GM21786 (cell line): ENCODE measurements around the gene TST.

Source experiments
- ATAC-seq: cut with Tn5 transposase; IDR thresholded peaks from one replicate; pipeline ENCODE4 v1.9.1; 2021; ENCODE audit not compliant: unreplicated experiment

Gene TST

GRCh38 chr22:37019309-37020191 lies at the start of gene TST, which contains the start of gene MPST:
TSS of gene TST (minus strand) at chr22:37019447. CDS start at chr22:37018732, 715 bp downstream.
TSS of gene MPST (plus strand) at chr22:37019742. CDS start at chr22:37019837, 95 bp downstream.
- no peak for ATAC-seq

GRCh38 chr22:37068859-37069258 lies 49.6 kb upstream of the TST start:
- ATAC-seq = no peak

GRCh38 chr22:37067428-37067827 lies 48.2 kb upstream of the TST start:
- ATAC-seq = no peak

GRCh38 chr22:37065961-37066360 lies 46.7 kb upstream of the TST start:
- ATAC-seq = no peak

- no peak for ATAC-seq
Observed at GRCh38 chr22:37065180-37065579, 45.9 kb upstream of the TST start.

GRCh38 chr22:37064553-37064952 lies 45.3 kb upstream of the TST start:
- ATAC-seq = no peak

GRCh38 chr22:37063431-37064420 lies 44.5 kb upstream of the TST start:
- ATAC-seq = no peak

- no peak for ATAC-seq
Observed at GRCh38 chr22:37062702-37063381, 43.6 kb upstream of the TST start.

GRCh38 chr22:37062376-37062675 lies 43.1 kb upstream of the TST start:
- ATAC-seq = no peak

- ATAC-seq = no peak
Observed at GRCh38 chr22:37061611-37062375, 42.5 kb upstream of the TST start.

- no peak for ATAC-seq
Observed at GRCh38 chr22:37060801-37061610, 41.8 kb upstream of the TST start.

GRCh38 chr22:37059876-37060449 lies 40.7 kb upstream of the TST start:
- no peak for ATAC-seq

- no peak for ATAC-seq
Observed at GRCh38 chr22:37058917-37059701, 39.9 kb upstream of the TST start.

- ATAC-seq = no peak
Observed at GRCh38 chr22:37057796-37058510, 38.7 kb upstream of the TST start.

GRCh38 chr22:37057226-37057625 lies 38.0 kb upstream of the TST start:
- no peak for ATAC-seq

- no peak for ATAC-seq
Observed at GRCh38 chr22:37056246-37056645, 37.0 kb upstream of the TST start.

GRCh38 chr22:37054600-37055365 lies 35.5 kb upstream of the TST start:
- ATAC-seq = no peak
